Measurements from ENCODE around the gene PGBD1. TPM values are rescaled to one million over a fixed set of nuclear protein-coding genes. Genes with fewer than 3 reads are reported as not detected.

PGBD1 gene
- total RNA-seq, 3 donors from 2014 or later (not counting 1 experiment from before 2014, with no cell fraction given): 1.1 to 1.5 (median 1.1) TPM

GRCh38 chr6:28335040-28335563, 53.7 kb downstream of the PGBD1 start:
- Histone ChIP-seq H3K4me3 (ENCODE audit: low read length) (peak overlapping the region; percentile 78), H3K27me3 (ENCODE audit: control insufficient read depth, insufficient read depth, low read length) (no peaks in the 10 kb centered on the region), H3K4me1 (ENCODE audit: control insufficient read depth, insufficient read depth, low read length) (peaks cover 18% of the 10 kb centered on the region), H3K9me3 (ENCODE audit: control insufficient read depth, insufficient read depth, low read length) (no peaks in the 10 kb centered on the region), H3K36me3 (ENCODE audit: control insufficient read depth, insufficient read depth, low read length) (no peaks in the 10 kb centered on the region), H3K27ac (ENCODE audit: low read length) (peak overlapping the region; percentile 93)
- H3K27me3 Mint-ChIP-seq (ENCODE audit: low read depth in 2 of 2): peaks cover 0 to 5% of the 10 kb centered on the region in 2 donors
- WGBS (ENCODE audit: insufficient coverage): 29% methylated on average over 12 of the region's 12 CpGs
- no peak for TF ChIP-seq CTCF (IDR thresholded peaks at IDR 0.05)
- no peak overlapping the region for H3K4me3 Mint-ChIP-seq
- peak in 2 of 3 donors; percentile 9 to 10 for ATAC-seq
- intact Hi-C loops (cut with micrococcal nuclease): loop anchor here (1.0 to 5.0 kb wide), 5 partner anchors 14 to 253 kb away; partner anchors contain the start of genes ZKSCAN3, ZKSCAN4, ZNF165 and ZSCAN26
- no peaks in the 10 kb centered on the region for H3K36me3 Mint-ChIP-seq
- H3K9me3 Mint-ChIP-seq: peaks cover 0 to under 1% of the 10 kb centered on the region in 2 donors
- peaks cover 0 to 15% of the 10 kb centered on the region in 2 donors for H3K4me1 Mint-ChIP-seq
- H3K27ac Mint-ChIP-seq: no peak overlapping the region
- no peak for DNase-seq

- no peaks in the 10 kb centered on the region for H3K9me3 ChIP-seq (ENCODE audit: control insufficient read depth, insufficient read depth, low read length)
- peaks cover 0 to 11% of the 10 kb centered on the region in 2 donors for H3K27me3 Mint-ChIP-seq (ENCODE audit: low read depth in 2 of 2)
- H3K4me3 Mint-ChIP-seq: no peak within 1 kb of the TSS
Measured at GRCh38 chr6:28335564-28336283, 54.4 kb downstream of the PGBD1 start, which contains the start of gene ZSCAN31. ZSCAN31 (minus strand) TSS chr6:28336148; CDS start chr6:28329683, 6,465 bp downstream.

GRCh38 chr6:28336284-28337120, 55.1 kb downstream of the PGBD1 start:
- no peaks in the 10 kb centered on the region for H3K36me3 ChIP-seq (ENCODE audit: control insufficient read depth, insufficient read depth, low read length)
- Mint-ChIP-seq H3K36me3 (peaks cover 6% of the 10 kb centered on the region), H3K27me3 (ENCODE audit: low read depth in 2 of 2) (peaks cover under 1 to 18% of the 10 kb centered on the region in 2 donors), H3K4me3 (no peak overlapping the region), H3K27ac (no peak overlapping the region), H3K9me3 (peaks cover 0 to 8% of the 10 kb centered on the region in 2 donors), H3K4me1 (peaks cover 0 to 15% of the 10 kb centered on the region in 2 donors)
- H3K27ac ChIP-seq (ENCODE audit: low read length): peak overlapping the region; percentile 93
- no peaks in the 10 kb centered on the region for H3K27me3 ChIP-seq (ENCODE audit: control insufficient read depth, insufficient read depth, low read length)
- peak; percentile 35 to 68 for DNase-seq
- WGBS (ENCODE audit: insufficient coverage): 13% methylated on average over 23 of the region's 24 CpGs
- ATAC-seq: peak; percentile 18 to 49 (median 25)
- no peak for TF ChIP-seq CTCF (IDR thresholded peaks at IDR 0.05)
- H3K4me3 ChIP-seq (ENCODE audit: low read length): peak overlapping the region; percentile 78
- no peaks in the 10 kb centered on the region for H3K9me3 ChIP-seq (ENCODE audit: control insufficient read depth, insufficient read depth, low read length)
- H3K4me1 ChIP-seq (ENCODE audit: control insufficient read depth, insufficient read depth, low read length): peaks cover 18% of the 10 kb centered on the region
- intact Hi-C loops (cut with micrococcal nuclease): loop anchor here (1.0 to 5.0 kb wide), 4 partner anchors 84 to 498 kb away; partner anchors contain the start of genes ZKSCAN4 and ZNF165

More at GRCh38 chr6:28335564-28336283, 54.4 kb downstream of the PGBD1 start, which contains the start of gene ZSCAN31:
- no peaks in the 10 kb centered on the region for H3K36me3 ChIP-seq (ENCODE audit: control insufficient read depth, insufficient read depth, low read length)
- H3K4me3 ChIP-seq (ENCODE audit: low read length): peak within 1 kb of the TSS; percentile 78
- Mint-ChIP-seq H3K27ac (no peak within 1 kb of the TSS), H3K36me3 (peaks cover 4% of the 10 kb centered on the region), H3K9me3 (peaks cover 0 to 7% of the 10 kb centered on the region in 2 donors), H3K4me1 (peaks cover 0 to 15% of the 10 kb centered on the region in 2 donors)
- ATAC-seq: peak; percentile 86 to 95 (median 89)
- under 1% methylated on average over 35 of the region's 35 CpGs for WGBS (ENCODE audit: insufficient coverage)
- H3K27me3 ChIP-seq (ENCODE audit: control insufficient read depth, insufficient read depth, low read length): no peaks in the 10 kb centered on the region
- DNase-seq: peak; percentile 78 to 91
- intact Hi-C loops (cut with micrococcal nuclease): loop anchor here (1.0 to 5.0 kb wide), 6 partner anchors 14 to 497 kb away; partner anchors contain the start of genes ZKSCAN3, ZKSCAN4, ZNF165 and ZSCAN26
- H3K27ac ChIP-seq (ENCODE audit: low read length): peak within 1 kb of the TSS; percentile 93
- H3K4me1 ChIP-seq (ENCODE audit: control insufficient read depth, insufficient read depth, low read length): peaks cover 18% of the 10 kb centered on the region
- no peak for TF ChIP-seq CTCF (IDR thresholded peaks at IDR 0.05)
